Prostate gland (tissue), 2 donors: ENCODE results near the gene SOX8.

ENCODE experiments used
- CTCF ChIP-seq, 4 experiments: fragments of 200-600 bp in 2 of 4; fragments of 450-650 bp in 2 of 4; sonication (generic) in 2 of 4; IDR thresholded peaks; 1 replicate in 3 of 4; 2 replicates in 1 of 4; pipeline ENCODE4 v1.5.1; 2016 to 2019; ENCODE audit warnings: antibody characterized with exemption in 4 of 4, mild to moderate bottlenecking in 2 of 4, moderate library complexity in 2 of 4
- POLR2A ChIP-seq: fragments of 450-650 bp; IDR thresholded peaks from one replicate; pipeline ENCODE4 v1.6.1; 2016; ENCODE audit warnings: antibody characterized with exemption, mild to moderate bottlenecking

- no peak for TF ChIP-seq POLR2A
- no peak for TF ChIP-seq CTCF (IDR thresholded peaks at IDR 0.05)
These were observed at the start of gene SOX8 for GRCh38 chr16:981695-982144.
